ENCODE results near the gene ST8SIA4. TPM values are rescaled to one million over a fixed set of nuclear protein-coding genes. Genes with fewer than 3 reads are reported as not detected.

Gene ST8SIA4
- total and polyA plus RNA-seq, 10 of the 15 experiments (the other 5 are each of a cell fraction or from before 2014, with no cell fraction given): 4.4 to 30.9 (median 19.5) TPM

- no peak for TF ChIP-seq REST (IDR thresholded peaks at IDR 0.05; ENCODE audit: low read depth, low read length)
- no peak for TF ChIP-seq SKIL (IDR thresholded peaks at IDR 0.05; ENCODE audit: low read depth, poor library complexity, severe bottlenecking)
- no peak for TF ChIP-seq KAT2A (conservative IDR thresholded peaks at IDR 0.05; ENCODE audit: control insufficient read depth, low read depth, low read length)
Observed at GRCh38 chr5:100760688-100761087, 142.4 kb downstream of the ST8SIA4 start (continued).

- intact Hi-C loops (cut with micrococcal nuclease; ENCODE audit: unreplicated experiment): no loop called here
- DNase-seq (ENCODE audit: low read depth, low spot score) (no peak), FAIRE-seq (no peak), ATAC-seq (no peak)
- Histone ChIP-seq H3K27ac (ENCODE audit: control insufficient read depth, insufficient read depth) (no peak overlapping the region), H3K4me3 (no peak overlapping the region), H3K9me3 (replicated peaks; ENCODE audit: control insufficient read depth, insufficient read depth, low read length) (no peaks in the 10 kb centered on the region), H3K4me1 (ENCODE audit: control insufficient read depth, insufficient read depth, low read length) (no peaks in the 10 kb centered on the region), H4K20me1 (ENCODE audit: control insufficient read depth, insufficient read depth) (no peaks in the 10 kb centered on the region), H3K27me3 (replicated peaks in 1 of 2; ENCODE audit: control insufficient read depth in 2 of 2, insufficient read depth in 2 of 2, low read length in 1 of 2) (no peaks in the 10 kb centered on the region), H3K9ac (ENCODE audit: control insufficient read depth, insufficient read depth, low read length) (no peak overlapping the region), H3K79me2 (ENCODE audit: control insufficient read depth, insufficient read depth, low read length) (no peaks in the 10 kb centered on the region), H2AFZ (ENCODE audit: control insufficient read depth, low read depth, low read length) (no peak overlapping the region), H3K4me2 (ENCODE audit: control insufficient read depth, insufficient read depth) (no peak overlapping the region), H3K36me3 (ENCODE audit: control insufficient read depth in 2 of 2, insufficient read depth in 2 of 2, low read length in 1 of 2) (no peaks in the 10 kb centered on the region)
- BruUV-seq (replicated peaks): no TSS peak
- no peak for TF ChIP-seq MTA3 (IDR thresholded peaks at IDR 0.05; ENCODE audit: borderline replicate concordance, low read length)
- in situ Hi-C loops (cut with MboI): no loop called here
- 45% methylated on average over 1 of the region's 1 CpG for WGBS (ENCODE audit: insufficient coverage, insufficient replicate concordance, low lambda C conversion rate, missing lambda C conversion rate)
- ChIA-PET CTCF (no interaction called here), POLR2A (no interaction called here), SMC1A (ENCODE audit: uncharacterized antibody, unreplicated experiment) (interaction anchor here (1.1 to 2.7 kb wide), 4 partner anchors 8 to 273 kb away, joined by 3 to 7 read pairs (median 4); no protein-coding TSS in a partner anchor), RAD21 (ENCODE audit: unreplicated experiment) (no interaction called here)
Observed at GRCh38 chr5:100758780-100759179, 144.3 kb downstream of the ST8SIA4 start.

Data from GM12878 (cell line).